Liver (tissue), 9 donors: ENCODE results near the gene TRIM13. TPM values are rescaled to one million over a fixed set of nuclear protein-coding genes. Genes with fewer than 3 reads are reported as not detected.

Experiments
- DNase-seq: peaks from one replicate; pipeline ENCODE4 v3.0.0-alpha.2; 2017; ENCODE audit warnings: low spot score
- H3K27ac ChIP-seq, 2 donors: one replicate each; pipeline ENCODE4 v1.7.0; 2013; ENCODE audit warnings: inconsistent platforms in 2 of 2, low read length in 2 of 2, control low read depth in 1 of 2, low read depth in 1 of 2, mild to moderate bottlenecking in 1 of 2
- H3K27me3 ChIP-seq, 4 donors: one replicate each; pipeline versions ENCODE4 v1.6.1 to v1.7.0; 2013; ENCODE audit warnings: low read length in 3 of 4, inconsistent platforms in 1 of 4, mild to moderate bottlenecking in 1 of 4, moderate library complexity in 1 of 4; ENCODE audit not compliant: control insufficient read depth in 4 of 4, insufficient read depth in 4 of 4
- H3K36me3 ChIP-seq, 4 donors: one replicate each; pipeline versions ENCODE4 v1.6.1 to v1.7.0; 2013; ENCODE audit warnings: low read length in 3 of 4, mild to moderate bottlenecking in 3 of 4, low read depth in 1 of 4, moderate library complexity in 1 of 4; ENCODE audit not compliant: control insufficient read depth in 4 of 4, insufficient read depth in 3 of 4
- H3K4me1 ChIP-seq, 4 donors: one replicate each; pipeline versions ENCODE4 v1.6.1 to v1.7.0; 2013; ENCODE audit warnings: low read length in 3 of 4, mild to moderate bottlenecking in 3 of 4, moderate library complexity in 1 of 4; ENCODE audit not compliant: control insufficient read depth in 4 of 4, insufficient read depth in 4 of 4
- H3K4me3 ChIP-seq, 3 donors: one replicate each; pipeline versions ENCODE4 v1.6.1 to v1.7.0; 2013; ENCODE audit warnings: low read length in 3 of 3, control low read depth in 1 of 3, low read depth in 1 of 3, mild to moderate bottlenecking in 1 of 3
- H3K9ac ChIP-seq, 2 donors: one replicate each; pipeline ENCODE4 v1.7.0; 2013; ENCODE audit warnings: low read length in 2 of 2, mild to moderate bottlenecking in 2 of 2, moderate library complexity in 2 of 2, control low read depth in 1 of 2, low read depth in 1 of 2
- H3K9me3 ChIP-seq, 4 donors: one replicate each; pipeline versions ENCODE4 v1.6.1 to v1.7.0; 2013; ENCODE audit warnings: low read length in 3 of 4; ENCODE audit not compliant: control insufficient read depth in 4 of 4
- ATF3 ChIP-seq: IDR thresholded peaks from 2 replicates; pipeline ENCODE4 v1.6.1; 2016; ENCODE audit warnings: antibody characterized with exemption
- CTCF ChIP-seq: fragments of 150-350 bp; IDR thresholded peaks from 2 replicates; pipeline ENCODE4 v1.5.1; 2017; ENCODE audit warnings: improper control_type of control experiment, low read depth, low read length; ENCODE audit not compliant: missing input control
- EGR1 ChIP-seq, 2 donors: IDR thresholded peaks; 2 replicates each; pipeline ENCODE4 v1.6.1; 2016 to 2018; ENCODE audit warnings: antibody characterized with exemption in 2 of 2, low read depth in 2 of 2
- FOXA1 ChIP-seq: IDR thresholded peaks from 2 replicates; pipeline ENCODE4 v1.6.1; 2016; ENCODE audit warnings: antibody characterized with exemption
- FOXA2 ChIP-seq: IDR thresholded peaks from 2 replicates; pipeline ENCODE4 v1.6.1; 2016; ENCODE audit warnings: antibody characterized with exemption
- GABPA ChIP-seq, 2 donors: IDR thresholded peaks in 1 of 2; conservative IDR thresholded peaks in 1 of 2; 2 replicates each; pipeline ENCODE4 v1.6.1; 2016; ENCODE audit warnings: antibody characterized with exemption in 2 of 2, mild to moderate bottlenecking in 1 of 2, moderate library complexity in 1 of 2
- HNF4A ChIP-seq, 2 donors: conservative IDR thresholded peaks; 2 replicates each; pipeline ENCODE4 v1.6.1; 2016; ENCODE audit warnings: antibody characterized with exemption in 2 of 2, mild to moderate bottlenecking in 2 of 2
- HNF4G ChIP-seq: IDR thresholded peaks from 2 replicates; pipeline ENCODE4 v1.6.1; 2016; ENCODE audit warnings: antibody characterized with exemption
- JUND ChIP-seq, 2 donors: IDR thresholded peaks; 2 replicates each; pipeline ENCODE4 v1.6.1; 2016; ENCODE audit warnings: antibody characterized with exemption in 2 of 2
- MAX ChIP-seq: IDR thresholded peaks from 2 replicates; pipeline ENCODE4 v1.6.1; 2016; ENCODE audit warnings: antibody characterized with exemption
- NR2F2 ChIP-seq: IDR thresholded peaks from 2 replicates; pipeline ENCODE4 v1.6.1; 2016; ENCODE audit warnings: antibody characterized with exemption
- RAD21 ChIP-seq, 2 donors: IDR thresholded peaks; 2 replicates each; pipeline ENCODE4 v1.6.1; 2016; ENCODE audit warnings: antibody characterized with exemption in 2 of 2, mild to moderate bottlenecking in 2 of 2
- REST ChIP-seq: IDR thresholded peaks from 2 replicates; pipeline ENCODE4 v1.6.1; 2016; ENCODE audit warnings: antibody characterized with exemption, mild to moderate bottlenecking
- RXRA ChIP-seq, 2 donors: IDR thresholded peaks; 2 replicates each; pipeline ENCODE4 v1.6.1; 2017 to 2018; ENCODE audit warnings: antibody characterized with exemption in 2 of 2, mild to moderate bottlenecking in 1 of 2
- SP1 ChIP-seq: IDR thresholded peaks from 2 replicates; pipeline ENCODE4 v1.6.1; 2018; ENCODE audit warnings: antibody characterized with exemption, mild to moderate bottlenecking
- TAF1 ChIP-seq: conservative IDR thresholded peaks from 2 replicates; pipeline ENCODE4 v1.6.1; 2016; ENCODE audit warnings: antibody characterized with exemption, mild to moderate bottlenecking
- YY1 ChIP-seq: IDR thresholded peaks from 2 replicates; pipeline ENCODE4 v1.6.1; 2016; ENCODE audit warnings: antibody characterized with exemption, mild to moderate bottlenecking
- ZBTB33 ChIP-seq: IDR thresholded peaks from 2 replicates; pipeline ENCODE4 v1.6.1; 2016; ENCODE audit warnings: antibody characterized with exemption
- WGBS: extraction: QIAGEN DNeasy Blood & Tissue Kit; methylation state at CpG from one replicate; pipeline ENCODE4 v1.1.7; 2013; 5-methylcytosine and 5-hydroxymethylcytosine counted together
- polyA plus RNA-seq, 2 donors: library from polyadenylated mRNA; stranded (reverse) in 1 of 2; unstranded in 1 of 2; fragments of 200-250 nt in 1 of 2; fragments of >200 nt in 1 of 2; fragmentation: Nextera tagmentation in 1 of 2; extraction: Ambion mirVana in 1 of 2; gene quantifications; one replicate each; pipeline versions ENCODE4 v1.2.1 to v1.2.3, GENCODE V29; 2013 to 2015
- total RNA-seq, 2 donors: library from RNA; depleted of rRNA; stranded (reverse); fragments of >200 nt; gene quantifications; one replicate each; pipeline ENCODE4 v1.2.3, GENCODE V29; 2014
- donor health status: healthy.
- donor health status: healthy.
- donor health status: healthy.
- donor health status: healthy.
- donor health status: healthy.

Gene TRIM13
- total and polyA plus RNA-seq, 4 donors = 4.7 to 10.5 (median 9.6) TPM

- Histone ChIP-seq H3K9me3 (no peaks in the 10 kb centered on the region), H3K4me1 (peaks cover 0 to 15% (median 6%) of the 10 kb centered on the region in 4 donors), H3K27ac (no peak overlapping the region), H3K9ac (no peak overlapping the region), H3K27me3 (no peaks in the 10 kb centered on the region), H3K4me3 (no peak overlapping the region), H3K36me3 (peaks cover 0 to 2% (median under 1%) of the 10 kb centered on the region in 4 donors)
- WGBS = 89% methylated on average over 3 of the region's 3 CpGs
- TF ChIP-seq JUND (IDR thresholded peaks at IDR 0.05) = no peak
- TF ChIP-seq HNF4A (conservative IDR thresholded peaks at IDR 0.05) = no peak
- no peak for TF ChIP-seq EGR1 (IDR thresholded peaks at IDR 0.05; ENCODE audit: low read depth in 2 of 2)
- TF ChIP-seq SP1 = no peak
- no peak for TF ChIP-seq REST
- TF ChIP-seq MAX = no peak
- no peak for TF ChIP-seq YY1
- TF ChIP-seq ATF3 = no peak
- no peak for TF ChIP-seq FOXA2
- no peak for TF ChIP-seq NR2F2
- no peak for TF ChIP-seq CTCF
- no peak for TF ChIP-seq GABPA (IDR thresholded peaks at IDR 0.05 in 1 of 2, conservative IDR thresholded peaks at IDR 0.05 in 1 of 2)
- no peak for TF ChIP-seq ZBTB33
- TF ChIP-seq HNF4G = no peak
- no peak for TF ChIP-seq RAD21 (IDR thresholded peaks at IDR 0.05)
- no peak for TF ChIP-seq FOXA1
- TF ChIP-seq RXRA (IDR thresholded peaks at IDR 0.05) = no peak
- TF ChIP-seq TAF1 = no peak
- no peak for DNase-seq
Measured at GRCh38 chr13:50030315-50030714, 33.5 kb downstream of the TRIM13 start.

GRCh38 chr13:50033725-50034124 is 36.9 kb downstream of the TRIM13 start:
- no peaks in the 10 kb centered on the region for H3K9me3 ChIP-seq
- H3K9ac ChIP-seq = no peak overlapping the region
- no peak for DNase-seq
- no peak for TF ChIP-seq ATF3
- no peak for TF ChIP-seq MAX
- no peak for TF ChIP-seq HNF4A (conservative IDR thresholded peaks at IDR 0.05)
- TF ChIP-seq NR2F2 = no peak
- TF ChIP-seq EGR1 (IDR thresholded peaks at IDR 0.05; ENCODE audit: low read depth in 2 of 2) = no peak
- no peak for TF ChIP-seq JUND (IDR thresholded peaks at IDR 0.05)
- TF ChIP-seq FOXA1 = no peak
- TF ChIP-seq RAD21 (IDR thresholded peaks at IDR 0.05) = no peak
- no peak for TF ChIP-seq FOXA2
- TF ChIP-seq ZBTB33 = no peak
- no peak for TF ChIP-seq RXRA (IDR thresholded peaks at IDR 0.05)
- no peak for TF ChIP-seq YY1

More at GRCh38 chr13:50033725-50034124, 36.9 kb downstream of the TRIM13 start:
- Histone ChIP-seq H3K4me3 (no peak overlapping the region), H3K27ac (no peak overlapping the region), H3K27me3 (no peaks in the 10 kb centered on the region), H3K4me1 (peaks cover 0 to 2% (median 0%) of the 10 kb centered on the region in 4 donors), H3K36me3 (peaks cover 0 to 2% (median under 1%) of the 10 kb centered on the region in 4 donors)
